SU-DHL-6 (cell line): ENCODE data around the gene SPIB.
"Not testable (repeated sequence)": the region's sequence is repeated elsewhere in the genome, so short reads cannot be mapped to it uniquely, and the experiment has no call there.

ENCODE experiments used
- H2AFZ ChIP-seq: fragments of 200-600 bp; sonication (generic); 2 replicates; pipeline ENCODE4 v1.6.1; 2014; ENCODE audit warnings: low read depth, mild to moderate bottlenecking, moderate library complexity, mixed read lengths, antibody characterized with exemption, low read length; ENCODE audit not compliant: severe bottlenecking
- H3F3A ChIP-seq: fragments of 200-600 bp; shearing (Covaris generic); 2 replicates; pipeline ENCODE4 v1.6.0; 2016; ENCODE audit warnings: antibody characterized with exemption, mild to moderate bottlenecking; ENCODE audit not compliant: insufficient read depth
- H3K27ac ChIP-seq: fragments of 200-600 bp; sonication (generic); 2 replicates; pipeline ENCODE4 v1.5.1; 2016; ENCODE audit warnings: low read depth, mild to moderate bottlenecking, low read length, moderate library complexity, mixed read lengths
- H3K27me3 ChIP-seq: fragments of 200-600 bp; sonication (generic), shearing (Covaris generic); 2 replicates; pipeline ENCODE4 v1.6.0; 2014; ENCODE audit warnings: mild to moderate bottlenecking, low read length
- H3K36me3 ChIP-seq: fragments of 200-600 bp; sonication (generic); 2 replicates; pipeline ENCODE4 v1.6.1; 2014; ENCODE audit warnings: mild to moderate bottlenecking, low read length, mixed read lengths
- H3K4me2 ChIP-seq: fragments of 300-600, 200-600 bp; shearing (Covaris generic), sonication (generic); 2 replicates; pipeline ENCODE4 v1.6.0; 2014; ENCODE audit warnings: low read length, low read depth, mild to moderate bottlenecking; ENCODE audit not compliant: poor library complexity, severe bottlenecking
- H3K4me3 ChIP-seq: fragments of 200-600 bp; sonication (generic); 2 replicates; pipeline ENCODE4 v1.5.1; 2014; ENCODE audit warnings: antibody characterized with exemption, low read length, mild to moderate bottlenecking, mixed read lengths; ENCODE audit not compliant: insufficient read depth, poor library complexity, severe bottlenecking
- H3K79me2 ChIP-seq: fragments of 200-600 bp; sonication (generic); 2 replicates; pipeline ENCODE4 v1.6.1; 2014; ENCODE audit warnings: mild to moderate bottlenecking, low read length, moderate library complexity; ENCODE audit not compliant: insufficient read depth
- H3K9ac ChIP-seq: fragments of 200-600 bp; sonication (generic); 2 replicates; pipeline ENCODE4 v1.7.0; 2014; ENCODE audit warnings: mild to moderate bottlenecking, low read length
- H3K9me2 ChIP-seq: fragments of 200-600 bp; sonication (generic); replicated peaks from 2 replicates; pipeline ENCODE4 v1.6.1; 2014; ENCODE audit warnings: low read length; ENCODE audit not compliant: insufficient read depth
- H3K9me3 ChIP-seq: fragments of 200-600 bp; sonication (generic); 2 replicates; pipeline ENCODE4 v1.6.1; 2014; ENCODE audit warnings: low read length, mixed read lengths; ENCODE audit not compliant: insufficient read depth
- H4K20me1 ChIP-seq: fragments of 200-600 bp; sonication (generic); 2 replicates; pipeline ENCODE4 v1.6.1; 2014; ENCODE audit warnings: low read depth, mild to moderate bottlenecking, antibody characterized with exemption, low read length, moderate library complexity, mixed read lengths
- CTCF ChIP-seq: fragments of 200-600 bp; sonication (generic); IDR thresholded peaks from one replicate; pipeline ENCODE4 v1.5.1; 2017; ENCODE audit warnings: antibody characterized with exemption, mild to moderate bottlenecking, low read length, moderate library complexity; ENCODE audit not compliant: insufficient read depth, poor library complexity, severe bottlenecking
- EZH2phosphoT487 ChIP-seq: fragments of 200-600 bp; sonication (generic), shearing (Covaris generic); conservative IDR thresholded peaks from 2 replicates; pipeline ENCODE4 v1.6.1; 2018; ENCODE audit warnings: mild to moderate bottlenecking, antibody characterized with exemption, low read length, moderate library complexity, mixed read lengths

Gene SPIB

GRCh38 chr19:50437862-50438449 lies 19.2 kb downstream of the SPIB start:
- Histone ChIP-seq H2AFZ (no peak overlapping the region), H3K9me3 (no peaks in the 10 kb centered on the region), H3F3A (peaks cover 14% of the 10 kb centered on the region), H3K4me2 (no peak overlapping the region), H3K27me3 (no peaks in the 10 kb centered on the region), H3K9me2 (no peaks in the 10 kb centered on the region), H3K27ac (no peak overlapping the region), H3K36me3 (no peaks in the 10 kb centered on the region), H4K20me1 (no peaks in the 10 kb centered on the region), H3K9ac (no peak overlapping the region), H3K4me3 (no peak overlapping the region), H3K79me2 (no peaks in the 10 kb centered on the region)
- TF ChIP-seq EZH2phosphoT487, result no peak
- no peak for TF ChIP-seq CTCF

- not testable (repeated sequence) for H3K9me2 ChIP-seq, H3F3A ChIP-seq, H3K4me2 ChIP-seq, H2AFZ ChIP-seq, H3K36me3 ChIP-seq, H3K4me3 ChIP-seq, H3K27ac ChIP-seq, H4K20me1 ChIP-seq, H3K27me3 ChIP-seq, H3K9ac ChIP-seq, H3K9me3 ChIP-seq, H3K79me2 ChIP-seq
Measured at GRCh38 chr19:50439130-50439529, 20.4 kb downstream of the SPIB start.

GRCh38 chr19:50444059-50444458 lies 25.3 kb downstream of the SPIB start:
- Histone ChIP-seq H3K27ac (no peak overlapping the region), H3K9ac (no peak overlapping the region), H3F3A (no peaks in the 10 kb centered on the region), H3K4me2 (no peak overlapping the region), H3K27me3 (no peaks in the 10 kb centered on the region), H3K9me3 (no peaks in the 10 kb centered on the region), H3K9me2 (no peaks in the 10 kb centered on the region), H3K36me3 (no peaks in the 10 kb centered on the region), H4K20me1 (no peaks in the 10 kb centered on the region), H3K79me2 (no peaks in the 10 kb centered on the region), H3K4me3 (no peak overlapping the region), H2AFZ (no peak overlapping the region)
- no peak for TF ChIP-seq EZH2phosphoT487
- TF ChIP-seq CTCF, result no peak

- no peak overlapping the region for H2AFZ ChIP-seq
- no peaks in the 10 kb centered on the region for H3K79me2 ChIP-seq
- TF ChIP-seq EZH2phosphoT487 (no peak), CTCF (no peak)
- H3K9ac ChIP-seq, result no peak overlapping the region
- no peak overlapping the region for H3K27ac ChIP-seq
- no peaks in the 10 kb centered on the region for H3F3A ChIP-seq
- H3K4me3 ChIP-seq, result no peak overlapping the region
- no peaks in the 10 kb centered on the region for H3K27me3 ChIP-seq
- H3K4me2 ChIP-seq, result no peak overlapping the region
- H3K36me3 ChIP-seq, result no peaks in the 10 kb centered on the region
- H4K20me1 ChIP-seq, result no peaks in the 10 kb centered on the region
- no peaks in the 10 kb centered on the region for H3K9me3 ChIP-seq
- no peaks in the 10 kb centered on the region for H3K9me2 ChIP-seq
Measured at GRCh38 chr19:50447053-50447452, 28.3 kb downstream of the SPIB start.
